Vagina (tissue), 2 donors: ENCODE results near the gene F8.
"Not testable (repeated sequence)": the region's sequence is repeated elsewhere in the genome, so short reads cannot be mapped to it uniquely, and the experiment has no call there.

Experiments
- POLR2AphosphoS5 ChIP-seq, 2 donors: sonication (generic); formaldehyde crosslinking; IDR thresholded peaks; one replicate each; pipeline ENCODE4 v1.9.0; 2017; ENCODE audit warnings: antibody characterized with exemption in 2 of 2, mild to moderate bottlenecking in 2 of 2, low read depth in 1 of 2; ENCODE audit not compliant: insufficient read depth in 1 of 2
- TF ChIP-seq, protein P1 (sequence below), 3 experiments: fragments of 450-650 bp in 2 of 3; fragments of 200-600 bp in 1 of 3; sonication (generic) in 1 of 3; IDR thresholded peaks; one replicate each; pipeline ENCODE4 v1.5.1; 2017 to 2019; ENCODE audit warnings: antibody characterized with exemption in 3 of 3, mild to moderate bottlenecking in 2 of 3, moderate library complexity in 2 of 3

DNA sequence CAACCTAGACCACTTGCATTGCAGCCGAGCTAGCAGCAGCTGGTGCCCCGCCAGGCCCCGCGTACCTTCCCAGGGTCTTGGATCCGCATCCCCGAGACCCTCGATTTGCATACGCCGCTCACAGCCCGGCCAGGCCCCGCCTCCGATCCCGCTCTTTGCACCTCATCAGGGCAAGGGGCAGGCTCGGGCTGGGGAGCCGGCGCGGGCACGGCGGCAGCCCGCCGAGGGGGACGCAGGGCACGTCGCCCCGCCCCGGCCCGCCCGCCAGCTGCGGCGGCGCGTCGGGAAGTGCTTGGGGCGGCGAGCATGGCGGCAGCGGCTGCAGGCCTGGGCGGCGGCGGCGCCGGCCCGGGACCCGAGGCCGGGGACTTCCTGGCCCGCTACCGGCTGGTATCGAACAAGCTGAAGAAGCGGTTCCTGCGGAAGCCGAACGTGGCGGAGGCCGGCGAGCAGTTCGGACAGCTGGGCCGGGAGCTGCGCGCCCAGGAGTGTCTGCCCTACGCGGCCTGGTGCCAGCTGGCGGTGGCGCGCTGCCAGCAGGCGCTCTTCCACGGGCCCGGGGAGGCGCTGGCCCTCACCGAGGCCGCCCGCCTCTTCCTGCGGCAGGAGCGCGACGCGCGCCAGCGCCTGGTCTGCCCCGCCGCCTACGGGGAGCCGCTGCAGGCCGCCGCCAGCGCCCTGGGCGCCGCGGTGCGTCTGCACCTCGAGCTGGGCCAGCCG is 136.3 kb downstream of the F8 start, which contains the start of gene F8A1:
- TF ChIP-seq, protein P1, sequence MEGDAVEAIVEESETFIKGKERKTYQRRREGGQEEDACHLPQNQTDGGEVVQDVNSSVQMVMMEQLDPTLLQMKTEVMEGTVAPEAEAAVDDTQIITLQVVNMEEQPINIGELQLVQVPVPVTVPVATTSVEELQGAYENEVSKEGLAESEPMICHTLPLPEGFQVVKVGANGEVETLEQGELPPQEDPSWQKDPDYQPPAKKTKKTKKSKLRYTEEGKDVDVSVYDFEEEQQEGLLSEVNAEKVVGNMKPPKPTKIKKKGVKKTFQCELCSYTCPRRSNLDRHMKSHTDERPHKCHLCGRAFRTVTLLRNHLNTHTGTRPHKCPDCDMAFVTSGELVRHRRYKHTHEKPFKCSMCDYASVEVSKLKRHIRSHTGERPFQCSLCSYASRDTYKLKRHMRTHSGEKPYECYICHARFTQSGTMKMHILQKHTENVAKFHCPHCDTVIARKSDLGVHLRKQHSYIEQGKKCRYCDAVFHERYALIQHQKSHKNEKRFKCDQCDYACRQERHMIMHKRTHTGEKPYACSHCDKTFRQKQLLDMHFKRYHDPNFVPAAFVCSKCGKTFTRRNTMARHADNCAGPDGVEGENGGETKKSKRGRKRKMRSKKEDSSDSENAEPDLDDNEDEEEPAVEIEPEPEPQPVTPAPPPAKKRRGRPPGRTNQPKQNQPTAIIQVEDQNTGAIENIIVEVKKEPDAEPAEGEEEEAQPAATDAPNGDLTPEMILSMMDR (IDR thresholded peaks at IDR 0.05): not testable (repeated sequence)
- not testable (repeated sequence) for TF ChIP-seq POLR2AphosphoS5 (IDR thresholded peaks at IDR 0.05; ENCODE audit: insufficient read depth in 1 of 2, low read depth in 1 of 2)
